HepG2 (cell line): Measurements from ENCODE around the gene BAIAP3. TPM values are rescaled to one million over a fixed set of nuclear protein-coding genes. Genes with fewer than 3 reads are reported as not detected.

Experiments
- RBM39 ChIP-seq: fragments of 200-400 bp; formaldehyde crosslinking; IDR thresholded peaks from one replicate; pipeline ENCODE4 v1.6.1; 2018; ENCODE audit warnings: antibody characterized with exemption, mild to moderate bottlenecking, low read depth, low read length; ENCODE audit not compliant: poor library complexity, severe bottlenecking
- TBX2 ChIP-seq: sonication (generic); formaldehyde crosslinking; IDR thresholded peaks from 2 replicates; pipeline ENCODE4 v1.5.0; 2020; ENCODE audit warnings: missing genetic modification reagents, mild to moderate bottlenecking, borderline replicate concordance
- ZNF138 ChIP-seq: sonication (generic); formaldehyde crosslinking; IDR thresholded peaks from 2 replicates; pipeline ENCODE4 v1.5.0; 2020; ENCODE audit warnings: mild to moderate bottlenecking, low read depth, missing genetic modification reagents
- ZNF24 ChIP-seq: fragments of 450-650 bp; IDR thresholded peaks from 2 replicates; pipeline ENCODE4 v1.6.1; 2017; ENCODE audit warnings: antibody characterized with exemption, mild to moderate bottlenecking
- ZNF292 ChIP-seq: sonication (generic); formaldehyde crosslinking; IDR thresholded peaks from 2 replicates; pipeline ENCODE4 v1.8.1; 2022; ENCODE audit warnings: mild to moderate bottlenecking, low read depth, missing genetic modification reagents, borderline replicate concordance
- ZNF547 ChIP-seq: sonication (generic); formaldehyde crosslinking; IDR thresholded peaks from 2 replicates; pipeline ENCODE4 v1.5.1; 2020; ENCODE audit warnings: mild to moderate bottlenecking, missing genetic modification reagents
- ZNF776 ChIP-seq: sonication (generic); formaldehyde crosslinking; IDR thresholded peaks from 2 replicates; pipeline ENCODE4 v1.4.0; 2020; ENCODE audit warnings: mild to moderate bottlenecking, missing genetic modification reagents
- polyA plus RNA-seq, 8 experiments: library from polyadenylated mRNA; depleted of rRNA in 3 of 8; stranded (reverse) in 7 of 8; unstranded in 1 of 8; fragments of >200 nt; fragmentation: Illumina TruSeq in 4 of 8; extraction: Trizol in 4 of 8; gene quantifications; 2 replicates each; pipeline versions ENCODE4 v1.2.1 to v1.2.3, GENCODE V29; 2011 to 2016; ENCODE audit warnings: low read depth in 4 of 8, missing spikeins in 1 of 8, mixed read lengths in 1 of 8; ENCODE audit not compliant: insufficient read depth in 1 of 8
- total RNA-seq, 5 experiments: library from RNA; depleted of rRNA; stranded (reverse); fragments of >200 nt; fragmentation: Illumina TruSeq; extraction: Trizol; gene quantifications; 2 replicates each; pipeline ENCODE4 v1.2.3, GENCODE V29; 2016; ENCODE audit warnings: low read depth in 1 of 5
- TF ChIP-seq, protein P1 (sequence below): sonication (generic); formaldehyde crosslinking; IDR thresholded peaks from 2 replicates; pipeline ENCODE4 v1.4.0; 2020; ENCODE audit warnings: missing genetic modification reagents, borderline replicate concordance
- TF ChIP-seq, protein P2 (sequence below): sonication (generic); formaldehyde crosslinking; conservative IDR thresholded peaks from 2 replicates; pipeline ENCODE4 v1.8.0; 2022; ENCODE audit warnings: mild to moderate bottlenecking, moderate library complexity, missing genetic modification reagents
- TF ChIP-seq, protein P3 (sequence below): sonication (generic); formaldehyde crosslinking; IDR thresholded peaks from 2 replicates; pipeline ENCODE4 v1.4.0; 2020; ENCODE audit warnings: mild to moderate bottlenecking, missing genetic modification reagents
- TF ChIP-seq, protein P4 (sequence below): sonication (generic); formaldehyde crosslinking; IDR thresholded peaks from 2 replicates; pipeline ENCODE4 v1.9.0; 2021; ENCODE audit warnings: missing genetic modification reagents, mild to moderate bottlenecking, borderline replicate concordance

The BAIAP3 gene
- total and polyA plus RNA-seq, 2 of the 13 experiments (the other 11 are each of a cell fraction or from before 2014, with no cell fraction given), result 3.2 to 5.7 TPM

DNA sequence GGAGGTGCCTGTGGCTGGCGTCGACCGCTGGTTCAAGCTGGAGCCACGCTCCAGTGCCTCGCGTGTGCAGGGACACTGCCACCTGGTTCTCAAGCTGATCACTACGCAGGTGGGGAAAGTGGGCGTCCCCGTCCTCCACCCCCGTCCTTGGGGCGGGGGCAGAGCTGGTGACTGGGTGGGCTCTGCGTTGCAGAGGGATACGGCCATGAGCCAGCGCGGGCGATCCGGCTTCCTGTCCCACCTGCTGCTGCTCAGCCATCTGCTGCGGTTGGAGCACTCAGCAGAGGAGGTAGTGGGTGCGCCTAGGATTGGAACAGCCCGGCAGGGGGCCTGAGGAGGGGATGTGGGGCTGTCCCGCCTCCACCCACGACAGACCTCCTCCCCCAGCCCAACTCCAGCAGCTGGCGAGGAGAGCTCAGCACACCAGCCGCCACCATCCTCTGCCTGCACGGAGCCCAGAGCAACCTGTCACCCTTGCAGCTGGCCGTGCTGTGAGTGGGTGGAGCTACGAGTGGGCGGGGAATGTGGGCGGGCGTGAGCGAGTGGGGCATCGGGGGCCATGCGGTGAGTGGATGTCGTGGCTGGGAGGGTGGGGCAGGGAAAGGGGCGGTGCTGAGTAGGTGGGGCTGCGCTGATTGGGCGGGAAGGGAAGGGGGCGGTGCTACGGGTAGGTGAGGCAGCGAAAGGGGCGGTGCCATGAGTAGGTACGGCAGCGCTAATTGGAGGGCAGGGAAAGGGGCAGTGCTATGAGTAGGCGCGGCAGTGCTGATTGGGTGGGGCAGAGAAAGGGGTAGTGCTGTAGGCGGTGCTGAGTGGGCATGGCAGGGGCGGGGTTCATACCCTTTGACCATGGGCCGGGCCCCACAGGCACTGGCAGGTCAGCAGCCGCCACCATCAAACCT is 9.3 kb downstream of the BAIAP3 start (continued):
- TF ChIP-seq, protein P1, sequence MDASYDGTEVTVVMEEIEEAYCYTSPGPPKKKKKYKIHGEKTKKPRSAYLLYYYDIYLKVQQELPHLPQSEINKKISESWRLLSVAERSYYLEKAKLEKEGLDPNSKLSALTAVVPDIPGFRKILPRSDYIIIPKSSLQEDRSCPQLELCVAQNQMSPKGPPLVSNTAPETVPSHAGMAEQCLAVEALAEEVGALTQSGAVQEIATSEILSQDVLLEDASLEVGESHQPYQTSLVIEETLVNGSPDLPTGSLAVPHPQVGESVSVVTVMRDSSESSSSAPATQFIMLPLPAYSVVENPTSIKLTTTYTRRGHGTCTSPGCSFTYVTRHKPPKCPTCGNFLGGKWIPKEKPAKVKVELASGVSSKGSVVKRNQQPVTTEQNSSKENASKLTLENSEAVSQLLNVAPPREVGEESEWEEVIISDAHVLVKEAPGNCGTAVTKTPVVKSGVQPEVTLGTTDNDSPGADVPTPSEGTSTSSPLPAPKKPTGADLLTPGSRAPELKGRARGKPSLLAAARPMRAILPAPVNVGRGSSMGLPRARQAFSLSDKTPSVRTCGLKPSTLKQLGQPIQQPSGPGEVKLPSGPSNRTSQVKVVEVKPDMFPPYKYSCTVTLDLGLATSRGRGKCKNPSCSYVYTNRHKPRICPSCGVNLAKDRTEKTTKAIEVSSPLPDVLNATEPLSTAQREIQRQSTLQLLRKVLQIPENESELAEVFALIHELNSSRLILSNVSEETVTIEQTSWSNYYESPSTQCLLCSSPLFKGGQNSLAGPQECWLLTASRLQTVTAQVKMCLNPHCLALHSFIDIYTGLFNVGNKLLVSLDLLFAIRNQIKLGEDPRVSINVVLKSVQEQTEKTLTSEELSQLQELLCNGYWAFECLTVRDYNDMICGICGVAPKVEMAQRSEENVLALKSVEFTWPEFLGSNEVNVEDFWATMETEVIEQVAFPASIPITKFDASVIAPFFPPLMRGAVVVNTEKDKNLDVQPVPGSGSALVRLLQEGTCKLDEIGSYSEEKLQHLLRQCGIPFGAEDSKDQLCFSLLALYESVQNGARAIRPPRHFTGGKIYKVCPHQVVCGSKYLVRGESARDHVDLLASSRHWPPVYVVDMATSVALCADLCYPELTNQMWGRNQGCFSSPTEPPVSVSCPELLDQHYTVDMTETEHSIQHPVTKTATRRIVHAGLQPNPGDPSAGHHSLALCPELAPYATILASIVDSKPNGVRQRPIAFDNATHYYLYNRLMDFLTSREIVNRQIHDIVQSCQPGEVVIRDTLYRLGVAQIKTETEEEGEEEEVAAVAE (CRISPR knock-in tag), result no peak
- TF ChIP-seq ZNF547 (CRISPR knock-in tag) (peak; percentile 35; the same call in 1 of the 2 replicates), ZNF776 (CRISPR knock-in tag) (no peak), RBM39 (no peak), ZNF24 (no peak), ZNF138 (CRISPR knock-in tag) (no peak), ZNF292 (peak; percentile 13; the same call in 1 of the 2 replicates), TBX2 (CRISPR knock-in tag) (peak; percentile 36)
- TF ChIP-seq, protein P2, sequence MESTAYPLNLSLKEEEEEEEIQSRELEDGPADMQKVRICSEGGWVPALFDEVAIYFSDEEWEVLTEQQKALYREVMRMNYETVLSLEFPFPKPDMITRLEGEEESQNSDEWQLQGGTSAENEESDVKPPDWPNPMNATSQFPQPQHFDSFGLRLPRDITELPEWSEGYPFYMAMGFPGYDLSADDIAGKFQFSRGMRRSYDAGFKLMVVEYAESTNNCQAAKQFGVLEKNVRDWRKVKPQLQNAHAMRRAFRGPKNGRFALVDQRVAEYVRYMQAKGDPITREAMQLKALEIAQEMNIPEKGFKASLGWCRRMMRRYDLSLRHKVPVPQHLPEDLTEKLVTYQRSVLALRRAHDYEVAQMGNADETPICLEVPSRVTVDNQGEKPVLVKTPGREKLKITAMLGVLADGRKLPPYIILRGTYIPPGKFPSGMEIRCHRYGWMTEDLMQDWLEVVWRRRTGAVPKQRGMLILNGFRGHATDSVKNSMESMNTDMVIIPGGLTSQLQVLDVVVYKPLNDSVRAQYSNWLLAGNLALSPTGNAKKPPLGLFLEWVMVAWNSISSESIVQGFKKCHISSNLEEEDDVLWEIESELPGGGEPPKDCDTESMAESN (CRISPR knock-in tag), result 0 out of 2 replicates have a peak, but pooled peaks have one; percentile 47
- TF ChIP-seq, protein P3, sequence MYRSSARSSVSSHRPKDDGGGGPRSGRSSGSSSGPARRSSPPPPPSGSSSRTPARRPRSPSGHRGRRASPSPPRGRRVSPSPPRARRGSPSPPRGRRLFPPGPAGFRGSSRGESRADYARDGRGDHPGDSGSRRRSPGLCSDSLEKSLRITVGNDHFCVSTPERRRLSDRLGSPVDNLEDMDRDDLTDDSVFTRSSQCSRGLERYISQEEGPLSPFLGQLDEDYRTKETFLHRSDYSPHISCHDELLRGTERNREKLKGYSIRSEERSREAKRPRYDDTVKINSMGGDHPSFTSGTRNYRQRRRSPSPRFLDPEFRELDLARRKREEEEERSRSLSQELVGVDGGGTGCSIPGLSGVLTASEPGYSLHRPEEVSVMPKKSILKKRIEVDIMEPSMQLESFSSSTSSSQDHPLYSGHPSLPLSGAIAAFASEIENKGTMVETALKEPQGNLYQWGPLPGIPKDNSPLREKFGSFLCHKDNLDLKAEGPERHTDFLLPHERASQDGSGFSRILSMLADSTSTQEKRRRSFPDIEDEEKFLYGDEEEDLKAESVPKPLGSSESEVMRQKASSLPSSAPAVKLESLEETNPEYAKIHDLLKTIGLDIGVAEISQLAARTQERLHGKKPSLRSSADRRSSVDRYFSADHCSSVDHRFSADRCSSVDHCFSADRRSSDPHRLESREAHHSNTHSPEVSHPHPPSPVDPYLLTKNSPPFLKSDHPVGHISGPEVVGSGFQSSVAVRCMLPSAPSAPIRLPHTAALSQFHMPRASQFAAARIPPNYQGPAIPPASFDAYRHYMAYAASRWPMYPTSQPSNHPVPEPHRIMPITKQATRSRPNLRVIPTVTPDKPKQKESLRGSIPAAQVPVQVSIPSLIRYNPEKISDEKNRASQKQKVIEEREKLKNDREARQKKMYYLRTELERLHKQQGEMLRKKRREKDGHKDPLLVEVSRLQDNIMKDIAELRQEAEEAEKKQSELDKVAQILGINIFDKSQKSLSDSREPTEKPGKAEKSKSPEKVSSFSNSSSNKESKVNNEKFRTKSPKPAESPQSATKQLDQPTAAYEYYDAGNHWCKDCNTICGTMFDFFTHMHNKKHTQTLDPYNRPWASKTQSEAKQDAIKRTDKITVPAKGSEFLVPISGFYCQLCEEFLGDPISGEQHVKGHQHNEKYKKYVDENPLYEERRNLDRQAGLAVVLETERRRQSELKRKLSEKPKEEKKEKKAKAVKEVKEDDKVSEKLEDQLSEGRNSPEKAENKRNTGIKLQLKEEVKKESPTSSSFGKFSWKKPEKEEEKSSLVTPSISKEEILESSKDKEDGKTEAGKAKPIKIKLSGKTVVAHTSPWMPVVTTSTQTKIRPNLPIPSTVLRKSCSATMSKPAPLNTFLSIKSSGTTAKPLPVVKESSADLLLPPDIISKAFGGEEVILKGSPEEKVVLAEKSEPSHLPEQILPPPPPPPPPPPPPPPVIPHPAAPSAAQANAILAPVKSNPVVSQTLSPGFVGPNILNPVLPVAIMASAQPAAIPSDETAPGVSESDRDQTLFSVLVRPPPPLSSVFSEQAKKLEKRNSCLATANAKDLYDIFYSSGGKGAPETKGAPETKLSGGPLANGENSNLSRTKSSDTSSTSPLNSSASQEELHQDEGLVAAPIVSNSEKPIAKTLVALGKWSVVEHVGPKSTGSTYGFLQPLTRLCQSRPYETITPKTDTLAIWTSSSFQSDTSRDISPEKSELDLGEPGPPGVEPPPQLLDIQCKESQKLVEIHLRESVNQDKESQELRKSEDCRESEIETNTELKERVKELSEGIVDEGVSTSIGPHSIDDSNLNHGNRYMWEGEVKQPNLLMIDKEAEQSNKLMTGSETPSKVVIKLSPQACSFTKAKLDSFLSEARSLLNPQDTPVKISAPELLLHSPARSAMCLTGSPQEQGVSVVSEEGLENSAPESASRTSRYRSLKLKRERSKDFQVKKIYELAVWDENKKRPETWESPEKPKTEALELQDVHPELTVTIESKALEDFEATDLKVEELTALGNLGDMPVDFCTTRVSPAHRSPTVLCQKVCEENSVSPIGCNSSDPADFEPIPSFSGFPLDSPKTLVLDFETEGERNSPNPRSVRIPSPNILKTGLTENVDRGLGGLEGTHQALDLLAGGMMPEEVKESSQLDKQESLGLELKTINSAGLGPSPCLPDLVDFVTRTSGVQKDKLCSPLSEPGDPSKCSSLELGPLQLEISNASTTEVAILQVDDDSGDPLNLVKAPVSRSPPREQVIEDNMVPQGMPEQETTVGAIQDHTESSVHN (CRISPR knock-in tag), result no peak
- TF ChIP-seq, protein P4, sequence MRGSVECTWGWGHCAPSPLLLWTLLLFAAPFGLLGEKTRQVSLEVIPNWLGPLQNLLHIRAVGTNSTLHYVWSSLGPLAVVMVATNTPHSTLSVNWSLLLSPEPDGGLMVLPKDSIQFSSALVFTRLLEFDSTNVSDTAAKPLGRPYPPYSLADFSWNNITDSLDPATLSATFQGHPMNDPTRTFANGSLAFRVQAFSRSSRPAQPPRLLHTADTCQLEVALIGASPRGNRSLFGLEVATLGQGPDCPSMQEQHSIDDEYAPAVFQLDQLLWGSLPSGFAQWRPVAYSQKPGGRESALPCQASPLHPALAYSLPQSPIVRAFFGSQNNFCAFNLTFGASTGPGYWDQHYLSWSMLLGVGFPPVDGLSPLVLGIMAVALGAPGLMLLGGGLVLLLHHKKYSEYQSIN, result no peak
